Endothelial cell of umbilical vein (primary cell): ENCODE data around the gene MARS1. TPM values are rescaled to one million over a fixed set of nuclear protein-coding genes. Genes with fewer than 3 reads are reported as not detected.
"Not testable (repeated sequence)": the region's sequence is repeated elsewhere in the genome, so short reads cannot be mapped to it uniquely, and the experiment has no call there.

ENCODE experiments used
- BruUV-seq: library from RNA; stranded (reverse); fragments of 400-500 nt; replicated peaks from 2 replicates; lab custom pipeline; 2021; lab: Mats Ljungman, UMichigan
- CTCF ChIA-PET: fragments of 300-600, 350-600 bp; sonication (Branson Sonifier 250); formaldehyde crosslinking; loops from one replicate; lab custom pipeline; 2021; ENCODE audit warnings: antibody characterized with exemption, inconsistent platforms; lab: Charles Lee
- POLR2A ChIA-PET: fragments of 300-600, 350-600 bp; sonication (Branson Sonifier 250); formaldehyde crosslinking; loops from one replicate; lab custom pipeline; 2021; ENCODE audit warnings: antibody characterized with exemption, inconsistent platforms; lab: Charles Lee
- DNase-seq: peaks from one replicate; pipeline ENCODE4 v3.0.0-alpha.2; 2011; ENCODE audit warnings: low read depth, low spot score
- FAIRE-seq: peaks from 2 replicates; lab custom pipeline; 2011; peaks lifted over from hg19 to GRCh38; lab: Jason Lieb, UNC
- H2AFZ ChIP-seq: 2 replicates; pipeline ENCODE4 v1.6.0; 2012; ENCODE audit warnings: low read depth, low read length, control low read depth, inconsistent platforms
- H3K27ac ChIP-seq: 2 replicates; pipeline ENCODE4 v1.5.1; 2011; ENCODE audit warnings: low read depth, mild to moderate bottlenecking, control low read depth, low read length, moderate library complexity; ENCODE audit not compliant: insufficient read depth
- H3K27me3 ChIP-seq, 2 experiments: 2 replicates each; pipeline versions ENCODE4 v1.6.0 to v1.6.1; 2011; ENCODE audit warnings: low read length in 2 of 2, mixed read lengths in 1 of 2; ENCODE audit not compliant: control insufficient read depth in 2 of 2, insufficient read depth in 2 of 2
- H3K36me3 ChIP-seq, 2 experiments: 2 replicates in 1 of 2; 3 replicates in 1 of 2; pipeline ENCODE4 v1.5.1; 2011; ENCODE audit warnings: low read length in 2 of 2, mild to moderate bottlenecking in 1 of 2, moderate library complexity in 1 of 2; ENCODE audit not compliant: control insufficient read depth in 2 of 2, insufficient read depth in 2 of 2; ENCODE audit errors: extremely low read depth in 1 of 2
- H3K4me1 ChIP-seq: 3 replicates; pipeline ENCODE4 v1.5.1; 2011; ENCODE audit warnings: mild to moderate bottlenecking, low read length; ENCODE audit not compliant: control insufficient read depth, insufficient read depth; ENCODE audit errors: extremely low read depth
- H3K4me2 ChIP-seq: 2 replicates; pipeline ENCODE4 v1.6.1; 2011; ENCODE audit warnings: low read length, control low read depth, mixed read lengths; ENCODE audit not compliant: insufficient read depth
- H3K4me3 ChIP-seq, 3 experiments: fragments of 200-600 bp in 1 of 3; sonication (generic), shearing (Covaris generic) in 1 of 3; replicated peaks in 1 of 3; 2 replicates each; pipeline ENCODE4 v1.5.1; 2011 to 2016; ENCODE audit warnings: control low read depth in 3 of 3, low read length in 3 of 3, mild to moderate bottlenecking in 2 of 3, inconsistent platforms in 1 of 3, low read depth in 1 of 3, moderate library complexity in 1 of 3; ENCODE audit not compliant: insufficient read depth in 1 of 3
- H3K79me2 ChIP-seq: 2 replicates; pipeline ENCODE4 v1.6.0; 2012; ENCODE audit warnings: low read length, inconsistent platforms; ENCODE audit not compliant: control insufficient read depth, insufficient read depth
- H3K9ac ChIP-seq: replicated peaks from 2 replicates; pipeline ENCODE3; 2011; ENCODE audit warnings: low read length, control low read depth; ENCODE audit not compliant: insufficient read depth; ENCODE audit errors: extremely low read depth
- H3K9me1 ChIP-seq: replicated peaks from 3 replicates; pipeline ENCODE4 v1.6.0; 2011; ENCODE audit warnings: mild to moderate bottlenecking, low read length; ENCODE audit not compliant: control insufficient read depth, insufficient read depth; ENCODE audit errors: extremely low read depth
- H3K9me3 ChIP-seq: replicated peaks from 2 replicates; pipeline ENCODE4 v1.5.1; 2012; ENCODE audit warnings: low read length, inconsistent platforms; ENCODE audit not compliant: control insufficient read depth, insufficient read depth
- H4K20me1 ChIP-seq: replicated peaks from 2 replicates; pipeline ENCODE3; 2011; ENCODE audit warnings: mild to moderate bottlenecking, low read length; ENCODE audit not compliant: control insufficient read depth, insufficient read depth; ENCODE audit errors: extremely low read depth
- dilution Hi-C: fragments of 300-500 bp; cut with MboI; formaldehyde crosslinking; loops from one replicate; pipeline ENCODE4 v1.15.0; 2019; ENCODE audit warnings: low sequenced_read_pairs; ENCODE audit not compliant: extremely low pct_ligation_motif_present
- intact Hi-C: fragments of 100-400 bp; cut with micrococcal nuclease; formaldehyde crosslinking; loops from one replicate; pipeline ENCODE4 v1.10.0; 2022
- polyA plus RNA-seq, 4 experiments: library from polyadenylated mRNA; depleted of rRNA in 3 of 4; stranded (reverse) in 3 of 4; unstranded in 1 of 4; fragments of >200 nt; gene quantifications; 2 replicates each; pipeline versions ENCODE4 v1.2.1 to v1.2.3, GENCODE V29; 2011 to 2012; ENCODE audit warnings: missing spikeins in 1 of 4
- total RNA-seq: library from RNA; stranded (reverse); gene quantifications from 2 replicates; pipeline ENCODE4 v1.2.3, GENCODE V29; 2021

Gene MARS1
- total and polyA plus RNA-seq, 2 donors (not counting 3 experiments of a cell fraction or from before 2014, with no cell fraction given): 118 to 212 TPM

DNA sequence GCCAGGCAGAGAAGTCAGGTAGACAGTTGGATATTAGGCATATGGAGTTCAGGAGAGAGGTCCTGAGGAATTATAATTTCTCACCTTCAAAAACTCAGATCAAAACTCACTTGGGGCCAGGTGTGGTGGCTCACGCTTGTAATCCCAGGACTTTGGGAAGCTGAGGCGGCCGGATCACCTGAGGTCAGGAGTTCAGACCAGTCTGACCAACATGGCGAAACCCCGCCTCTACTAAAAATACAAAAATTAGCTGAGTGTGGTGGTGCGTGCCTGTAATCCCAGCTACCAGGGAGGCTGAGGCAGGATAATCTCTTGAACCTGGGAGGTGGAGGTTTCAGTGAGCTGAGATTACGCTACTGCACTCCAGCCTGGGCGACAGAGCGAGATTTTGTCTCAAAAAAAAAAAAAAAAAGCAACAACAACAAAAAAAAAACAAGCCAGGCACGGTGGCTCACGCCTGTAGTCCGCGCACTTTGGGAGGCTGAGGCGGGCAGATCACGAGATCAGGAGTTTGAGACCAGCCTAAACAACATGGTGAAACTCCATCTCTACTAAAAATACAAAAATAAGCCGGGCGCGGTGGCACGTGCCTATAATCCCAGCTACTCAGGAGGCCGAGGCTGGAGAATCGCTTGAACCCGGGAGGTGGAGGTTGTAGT, 14.6 kb downstream of the MARS1 start:
- dilution Hi-C loops: not testable (repeated sequence)
- peaks cover 24 to 43% of the 10 kb centered on the region in 2 experiments for H3K36me3 ChIP-seq

DNA sequence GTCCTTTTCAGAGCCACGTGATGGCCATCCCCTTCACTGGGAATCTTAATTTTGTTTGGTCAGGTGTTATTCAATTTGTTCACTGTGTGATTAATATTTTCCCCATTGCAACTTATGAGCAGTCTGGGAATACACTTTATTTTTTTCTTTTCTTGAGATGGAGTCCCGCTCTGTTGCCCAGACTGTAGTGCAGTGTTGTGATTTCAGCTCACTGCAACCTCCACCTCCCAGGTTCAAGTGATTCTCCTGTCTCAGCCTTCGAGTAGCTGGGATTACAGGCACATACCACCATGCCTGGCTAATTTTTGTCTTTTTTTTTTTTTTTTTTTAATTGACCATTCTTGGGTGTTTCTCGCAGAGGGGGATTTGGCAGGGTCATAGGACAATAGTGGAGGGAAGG, 18.7 kb downstream of the MARS1 start:
- H3K27ac ChIP-seq, CTCF ChIA-PET, POLR2A ChIA-PET, H2AFZ ChIP-seq, DNase-seq, intact Hi-C loops, H3K9me1 ChIP-seq, H3K27me3 ChIP-seq, H3K9ac ChIP-seq, H3K79me2 ChIP-seq, H4K20me1 ChIP-seq, dilution Hi-C loops, H3K9me3 ChIP-seq, H3K4me2 ChIP-seq, FAIRE-seq, H3K4me3 ChIP-seq, H3K4me1 ChIP-seq, BruUV-seq: not testable (repeated sequence)
- H3K36me3 ChIP-seq: peaks cover 14 to 27% of the 10 kb centered on the region in 2 experiments

More for the DNA sequence above, 14.6 kb downstream of the MARS1 start:
- H3K27ac ChIP-seq, H3K4me2 ChIP-seq, H3K9ac ChIP-seq, H3K79me2 ChIP-seq, H3K4me1 ChIP-seq, CTCF ChIA-PET, FAIRE-seq, BruUV-seq, H3K9me1 ChIP-seq, H3K9me3 ChIP-seq, DNase-seq, H4K20me1 ChIP-seq, H2AFZ ChIP-seq, intact Hi-C loops, H3K4me3 ChIP-seq, H3K27me3 ChIP-seq: not testable (repeated sequence)
- POLR2A ChIA-PET: interaction anchor here (0.7 kb wide), 2 partner anchors 10 to 35 kb away, joined by 6 to 8 read pairs; no protein-coding TSS in a partner anchor

DNA sequence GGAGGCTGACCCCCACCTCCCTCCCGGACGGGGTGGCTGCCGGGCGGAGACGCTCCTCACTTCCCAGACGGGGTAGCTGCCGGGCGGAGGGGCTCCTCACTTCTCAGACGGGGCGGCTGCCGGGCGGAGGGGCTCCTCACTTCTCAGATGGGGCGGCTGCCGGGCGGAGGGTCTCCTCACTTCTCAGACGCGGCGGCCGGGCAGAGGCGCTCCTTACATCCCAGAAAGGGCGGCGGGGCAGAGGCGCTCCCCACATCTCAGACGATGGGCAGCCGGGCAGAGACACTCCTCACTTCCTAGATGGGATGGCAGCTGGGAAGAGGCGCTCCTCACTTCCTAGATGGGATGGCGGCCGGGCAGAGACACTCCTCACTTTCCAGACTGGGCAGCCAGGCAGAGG, 19.9 kb downstream of the MARS1 start:
- H3K9me3 ChIP-seq, DNase-seq, H3K27ac ChIP-seq, BruUV-seq, H3K9ac ChIP-seq, H3K79me2 ChIP-seq, POLR2A ChIA-PET, H3K4me1 ChIP-seq, H3K4me3 ChIP-seq, H3K9me1 ChIP-seq, H2AFZ ChIP-seq, H3K4me2 ChIP-seq, dilution Hi-C loops, FAIRE-seq, CTCF ChIA-PET, H4K20me1 ChIP-seq, H3K27me3 ChIP-seq, intact Hi-C loops: not testable (repeated sequence)
- H3K36me3 ChIP-seq: peaks cover 16 to 31% of the 10 kb centered on the region in 2 experiments
